ENCODE results near the gene CHIA.

CHIA gene

GRCh38 chr1:111274653-111275052 lies 16.0 kb upstream of the CHIA start:
- H3K27me3 Mint-ChIP-seq: peaks cover 29% of the 10 kb centered on the region
- H3K36me3 Mint-ChIP-seq (ENCODE audit: low read depth): no peaks in the 10 kb centered on the region
- peaks cover 49% of the 10 kb centered on the region for H3K4me1 Mint-ChIP-seq (ENCODE audit: low read depth)
- H3K9me3 Mint-ChIP-seq: peaks cover 8% of the 10 kb centered on the region
- H3K27ac Mint-ChIP-seq: peak overlapping the region; percentile 86
- peak overlapping the region; percentile 50 for H3K4me3 Mint-ChIP-seq

GRCh38 chr1:111275079-111275478 lies 15.6 kb upstream of the CHIA start:
- no peaks in the 10 kb centered on the region for H3K36me3 Mint-ChIP-seq (ENCODE audit: low read depth)
- peaks cover 8% of the 10 kb centered on the region for H3K9me3 Mint-ChIP-seq
- H3K27ac Mint-ChIP-seq: peak overlapping the region; percentile 86
- peaks cover 25% of the 10 kb centered on the region for H3K27me3 Mint-ChIP-seq
- peaks cover 49% of the 10 kb centered on the region for H3K4me1 Mint-ChIP-seq (ENCODE audit: low read depth)
- no peak overlapping the region for H3K4me3 Mint-ChIP-seq

- peaks cover 20% of the 10 kb centered on the region for H3K27me3 Mint-ChIP-seq
- H3K36me3 Mint-ChIP-seq (ENCODE audit: low read depth): no peaks in the 10 kb centered on the region
- peaks cover 47% of the 10 kb centered on the region for H3K4me1 Mint-ChIP-seq (ENCODE audit: low read depth)
- peak overlapping the region; percentile 76 for H3K27ac Mint-ChIP-seq
- peaks cover 8% of the 10 kb centered on the region for H3K9me3 Mint-ChIP-seq
- peak overlapping the region; percentile 28 for H3K4me3 Mint-ChIP-seq
Observed at GRCh38 chr1:111275780-111276433, 14.7 kb upstream of the CHIA start.

- Mint-ChIP-seq H3K4me3 (no peak overlapping the region), H3K27me3 (no peaks in the 10 kb centered on the region), H3K27ac (peak overlapping the region; percentile 9), H3K4me1 (ENCODE audit: low read depth) (peaks cover 39% of the 10 kb centered on the region), H3K9me3 (peaks cover 8% of the 10 kb centered on the region), H3K36me3 (ENCODE audit: low read depth) (no peaks in the 10 kb centered on the region)
Observed at GRCh38 chr1:111279144-111279543, 11.5 kb upstream of the CHIA start.

- no peaks in the 10 kb centered on the region for H3K36me3 Mint-ChIP-seq (ENCODE audit: low read depth)
- H3K27ac Mint-ChIP-seq: no peak overlapping the region
- H3K4me3 Mint-ChIP-seq: no peak overlapping the region
- peaks cover 8% of the 10 kb centered on the region for H3K9me3 Mint-ChIP-seq
- H3K4me1 Mint-ChIP-seq (ENCODE audit: low read depth): peaks cover 27% of the 10 kb centered on the region
- no peaks in the 10 kb centered on the region for H3K27me3 Mint-ChIP-seq
Observed at GRCh38 chr1:111280267-111280666, 10.4 kb upstream of the CHIA start.

GRCh38 chr1:111281411-111281810 lies 9.2 kb upstream of the CHIA start:
- Mint-ChIP-seq H3K4me3 (no peak overlapping the region), H3K36me3 (ENCODE audit: low read depth) (no peaks in the 10 kb centered on the region), H3K27ac (no peak overlapping the region), H3K27me3 (no peaks in the 10 kb centered on the region), H3K9me3 (peaks cover 8% of the 10 kb centered on the region), H3K4me1 (ENCODE audit: low read depth) (peaks cover 16% of the 10 kb centered on the region)

- Mint-ChIP-seq H3K4me3 (no peak overlapping the region), H3K36me3 (ENCODE audit: low read depth) (no peaks in the 10 kb centered on the region), H3K27me3 (no peaks in the 10 kb centered on the region), H3K4me1 (ENCODE audit: low read depth) (peaks cover 7% of the 10 kb centered on the region), H3K27ac (no peak overlapping the region), H3K9me3 (peaks cover 5% of the 10 kb centered on the region)
Observed at GRCh38 chr1:111283838-111284237, 6.8 kb upstream of the CHIA start.

- Mint-ChIP-seq H3K4me3 (no peak overlapping the region), H3K9me3 (peaks cover under 1% of the 10 kb centered on the region), H3K27ac (no peak overlapping the region), H3K4me1 (ENCODE audit: low read depth) (no peaks in the 10 kb centered on the region), H3K27me3 (no peaks in the 10 kb centered on the region), H3K36me3 (ENCODE audit: low read depth) (no peaks in the 10 kb centered on the region)
Observed at GRCh38 chr1:111285879-111286278, 4.8 kb upstream of the CHIA start.

GRCh38 chr1:111286912-111287311 lies 3.7 kb upstream of the CHIA start:
- Mint-ChIP-seq H3K4me3 (no peak overlapping the region), H3K27me3 (no peaks in the 10 kb centered on the region), H3K36me3 (ENCODE audit: low read depth) (no peaks in the 10 kb centered on the region), H3K4me1 (ENCODE audit: low read depth) (no peaks in the 10 kb centered on the region), H3K9me3 (peaks cover 5% of the 10 kb centered on the region), H3K27ac (no peak overlapping the region)

GRCh38 chr1:111289371-111289770 lies 1.3 kb upstream of the CHIA start:
- H3K9me3 Mint-ChIP-seq: peaks cover 5% of the 10 kb centered on the region
- no peak overlapping the region for H3K4me3 Mint-ChIP-seq
- no peaks in the 10 kb centered on the region for H3K27me3 Mint-ChIP-seq
- peaks cover 7% of the 10 kb centered on the region for H3K4me1 Mint-ChIP-seq (ENCODE audit: low read depth)
- no peaks in the 10 kb centered on the region for H3K36me3 Mint-ChIP-seq (ENCODE audit: low read depth)
- no peak overlapping the region for H3K27ac Mint-ChIP-seq

- Mint-ChIP-seq H3K4me1 (ENCODE audit: low read depth) (peaks cover 14% of the 10 kb centered on the region), H3K4me3 (no peak overlapping the region), H3K27me3 (no peaks in the 10 kb centered on the region), H3K9me3 (peaks cover 5% of the 10 kb centered on the region), H3K36me3 (ENCODE audit: low read depth) (no peaks in the 10 kb centered on the region), H3K27ac (no peak overlapping the region)
Observed at GRCh38 chr1:111290104-111290503, 547 bp upstream of the CHIA start.

GRCh38 chr1:111294390-111294789 lies 3.7 kb downstream of the CHIA start:
- Mint-ChIP-seq H3K4me3 (no peak overlapping the region), H3K27me3 (no peaks in the 10 kb centered on the region), H3K36me3 (ENCODE audit: low read depth) (no peaks in the 10 kb centered on the region), H3K4me1 (ENCODE audit: low read depth) (peaks cover 17% of the 10 kb centered on the region), H3K27ac (no peak overlapping the region), H3K9me3 (peaks cover 5% of the 10 kb centered on the region)

- H3K4me3 Mint-ChIP-seq: no peak overlapping the region
- H3K9me3 Mint-ChIP-seq: peaks cover 29% of the 10 kb centered on the region
- peaks cover 7% of the 10 kb centered on the region for H3K4me1 Mint-ChIP-seq (ENCODE audit: low read depth)
Observed at GRCh38 chr1:111302374-111302773, 11.7 kb downstream of the CHIA start.

GRCh38 chr1:111309690-111310089 lies 19.0 kb downstream of the CHIA start:
- H3K9me3 Mint-ChIP-seq: peaks cover 7% of the 10 kb centered on the region
- H3K27me3 Mint-ChIP-seq: peaks cover 7% of the 10 kb centered on the region
- no peak overlapping the region for H3K4me3 Mint-ChIP-seq
- no peaks in the 10 kb centered on the region for H3K36me3 Mint-ChIP-seq (ENCODE audit: low read depth)
- H3K27ac Mint-ChIP-seq: no peak overlapping the region
- no peaks in the 10 kb centered on the region for H3K4me1 Mint-ChIP-seq (ENCODE audit: low read depth)

More at GRCh38 chr1:111302374-111302773, 11.7 kb downstream of the CHIA start:
- no peak overlapping the region for H3K27ac Mint-ChIP-seq
- H3K36me3 Mint-ChIP-seq (ENCODE audit: low read depth): peaks cover 6% of the 10 kb centered on the region
- H3K27me3 Mint-ChIP-seq: no peaks in the 10 kb centered on the region

GRCh38 chr1:111318523-111318922 lies 27.9 kb downstream of the CHIA start:
- Mint-ChIP-seq H3K27ac (no peak overlapping the region), H3K36me3 (ENCODE audit: low read depth) (no peaks in the 10 kb centered on the region), H3K27me3 (peaks cover 4% of the 10 kb centered on the region), H3K9me3 (peaks cover 7% of the 10 kb centered on the region), H3K4me1 (ENCODE audit: low read depth) (peaks cover 9% of the 10 kb centered on the region), H3K4me3 (no peak overlapping the region)
